SU-DHL-6 (cell line): ENCODE results near the gene THSD7B.

Experiments used
- CTCF ChIP-seq: fragments of 200-600 bp; sonication (generic); IDR thresholded peaks from one replicate; pipeline ENCODE4 v1.5.1; 2017; ENCODE audit warnings: antibody characterized with exemption, mild to moderate bottlenecking, low read length, moderate library complexity; ENCODE audit not compliant: insufficient read depth, poor library complexity, severe bottlenecking
- EZH2phosphoT487 ChIP-seq: fragments of 200-600 bp; sonication (generic), shearing (Covaris generic); conservative IDR thresholded peaks from 2 replicates; pipeline ENCODE4 v1.6.1; 2018; ENCODE audit warnings: mild to moderate bottlenecking, antibody characterized with exemption, low read length, moderate library complexity, mixed read lengths

DNA sequence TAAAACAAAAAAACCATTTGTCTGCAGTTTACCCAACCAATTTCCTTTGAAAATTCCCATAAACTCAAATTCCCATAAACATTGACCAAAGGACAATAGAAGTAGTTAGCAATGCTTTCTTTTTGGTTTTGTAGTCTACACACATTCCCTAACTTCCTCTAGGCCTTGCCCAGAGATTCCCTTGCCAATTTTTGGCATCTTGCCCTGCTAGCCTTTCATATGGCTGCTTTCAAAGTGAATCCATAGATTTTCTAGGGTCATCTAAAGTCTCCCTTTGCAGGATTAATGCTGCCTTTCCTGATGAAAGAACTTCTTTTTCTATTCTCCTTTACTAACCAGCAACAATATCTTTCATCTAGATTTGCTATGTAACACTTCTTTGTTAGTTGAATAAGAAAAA is 33.4 kb downstream of the THSD7B start:
- no peak for TF ChIP-seq EZH2phosphoT487
- TF ChIP-seq CTCF: no peak
